SK-MEL-5 (cell line): ENCODE data around the gene PIH1D1. TPM values are rescaled to one million over a fixed set of nuclear protein-coding genes. Genes with fewer than 3 reads are reported as not detected.

Source experiments
- DNase-seq: peaks from one replicate; pipeline ENCODE4 v3.0.0-alpha.2; 2016; ENCODE audit warnings: low read depth, low spot score
- in situ Hi-C: cut with HindIII; loops from 2 replicates; pipeline ENCODE4 v1.10.0; 2016; ENCODE audit warnings: low sequenced_read_pairs, high pct_unique_total_duplicates, low pct_unique_long_range_greater_than_20kb
- polyA plus RNA-seq, 2 experiments: library from polyadenylated mRNA; depleted of rRNA; stranded (reverse); fragments of >200 nt; gene quantifications; 2 replicates each; pipeline ENCODE4 v1.2.3, GENCODE V29; 2015
- total RNA-seq: library from RNA; depleted of rRNA; stranded (reverse); fragments of >200 nt; shearing (Covaris generic); gene quantifications from 2 replicates; pipeline ENCODE4 v1.2.3, GENCODE V29; 2014; rRNA removed

The PIH1D1 gene
- 60.8 and 64.1 TPM in 2 replicates for total RNA-seq
- 48.1 and 51.3 TPM in 2 replicates for polyA plus RNA-seq (2015; cell fraction: cytosol; rRNA removed)
- polyA plus RNA-seq (2015; cell fraction: nucleus; rRNA removed) = 216 and 229 TPM in 2 replicates

DNA sequence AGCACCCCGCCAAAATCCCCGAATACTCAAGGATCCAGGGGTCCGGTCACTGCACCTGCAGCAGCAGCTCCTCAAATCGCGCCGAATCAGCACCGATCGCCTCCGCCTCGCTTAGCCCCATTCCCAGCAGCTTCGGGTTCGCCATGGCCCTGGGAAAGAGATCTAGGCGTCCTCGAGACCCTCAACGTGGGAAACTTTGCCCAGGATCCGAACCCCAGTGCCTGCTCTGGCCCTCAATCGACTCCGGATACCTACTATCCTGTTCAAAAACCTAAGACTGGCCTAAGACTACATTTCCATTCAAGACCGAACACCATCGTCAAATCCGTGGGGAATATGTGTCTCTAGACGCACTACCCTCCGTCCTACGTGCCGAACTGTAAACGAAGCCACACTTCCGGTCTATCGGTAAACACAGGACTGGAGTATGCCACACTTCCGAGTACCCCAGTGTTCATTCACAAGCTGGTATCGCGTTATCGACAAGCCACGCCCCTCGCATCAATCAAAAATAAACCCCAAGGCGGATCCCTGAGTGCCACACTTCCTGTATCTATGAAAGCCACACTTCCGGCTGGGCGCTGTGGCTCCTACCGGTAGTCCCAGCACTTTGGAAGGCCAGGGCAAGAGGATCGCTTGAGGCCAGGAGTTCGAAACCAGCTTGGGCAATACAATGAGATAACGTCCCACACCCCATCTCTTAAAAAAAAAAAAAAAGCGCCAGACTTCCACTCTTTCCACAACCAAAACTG, at the start of gene PIH1D1:
TSS of gene PIH1D1 (minus strand) at position 385 of the 752 bp plus-strand sequence. CDS start at position 145, 240 bp downstream.
- in situ Hi-C loops = no loop called here
- peak; percentile 99 for DNase-seq

DNA sequence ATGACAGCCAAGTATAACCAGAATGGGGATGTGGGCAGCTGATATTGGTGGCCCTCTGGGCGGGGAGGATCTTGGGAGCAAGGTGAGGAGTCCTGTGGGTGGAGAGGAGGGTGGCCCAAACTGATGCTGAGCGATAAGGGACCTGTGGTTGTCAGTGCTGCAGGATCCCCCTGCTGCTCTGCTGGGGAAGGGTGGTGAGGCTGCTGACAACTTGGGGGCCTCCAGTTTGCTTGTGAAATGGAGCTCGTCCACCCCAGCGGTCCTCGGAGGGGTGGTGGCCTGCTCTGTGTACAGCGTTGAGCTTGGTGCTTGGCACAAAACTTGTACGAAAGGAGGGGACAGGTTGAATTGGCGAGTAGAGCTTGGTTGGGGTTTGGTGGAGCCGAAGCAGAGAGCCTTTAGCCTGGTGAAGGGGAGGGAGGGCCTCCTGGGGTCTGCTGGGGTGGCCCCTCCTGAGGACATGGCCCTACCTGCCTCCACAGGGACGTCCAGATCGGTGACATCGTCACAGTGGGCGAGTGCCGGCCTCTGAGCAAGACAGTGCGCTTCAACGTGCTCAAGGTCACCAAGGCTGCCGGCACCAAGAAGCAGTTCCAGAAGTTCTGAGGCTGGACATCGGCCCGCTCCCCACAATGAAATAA, 47.5 kb upstream of the PIH1D1 start:
- in situ Hi-C loops = no loop called here

DNA sequence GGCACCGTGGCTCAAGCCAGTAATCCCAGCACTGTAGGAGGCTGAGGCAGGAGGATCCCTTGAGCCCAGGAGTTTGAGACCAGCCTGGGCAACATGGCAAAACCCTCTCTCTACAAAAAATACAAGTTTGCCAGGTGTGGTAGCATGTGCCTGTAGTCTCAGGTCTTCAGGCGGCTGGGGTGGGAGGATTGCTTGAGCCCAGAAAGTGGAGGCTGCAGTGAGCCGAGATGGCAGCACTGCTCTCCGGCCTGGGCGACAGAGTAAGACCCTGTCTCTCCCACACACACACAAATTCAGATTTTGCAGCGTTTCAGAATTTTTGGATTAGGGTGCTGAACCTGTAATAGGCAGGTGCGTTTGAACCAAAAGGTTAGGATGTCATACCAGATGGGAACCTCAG, 46.9 kb upstream of the PIH1D1 start:
- DNase-seq = no peak
- in situ Hi-C loops = no loop called here

More for the DNA sequence above, 47.5 kb upstream of the PIH1D1 start:
- no peak for DNase-seq

DNA sequence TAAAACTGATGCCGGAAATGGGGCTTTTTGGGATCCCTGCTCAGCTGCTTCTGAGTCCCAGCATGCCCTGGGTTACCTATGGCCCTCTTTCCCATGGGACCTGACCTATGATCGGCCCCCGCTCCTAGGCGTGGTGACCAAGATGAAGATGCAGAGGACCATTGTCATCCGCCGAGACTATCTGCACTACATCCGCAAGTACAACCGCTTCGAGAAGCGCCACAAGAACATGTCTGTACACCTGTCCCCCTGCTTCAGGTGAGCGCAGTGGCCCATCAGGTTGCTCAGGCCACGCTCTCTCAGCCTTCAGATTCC, 46.1 kb upstream of the PIH1D1 start:
- DNase-seq = no peak
- in situ Hi-C loops = no loop called here

DNA sequence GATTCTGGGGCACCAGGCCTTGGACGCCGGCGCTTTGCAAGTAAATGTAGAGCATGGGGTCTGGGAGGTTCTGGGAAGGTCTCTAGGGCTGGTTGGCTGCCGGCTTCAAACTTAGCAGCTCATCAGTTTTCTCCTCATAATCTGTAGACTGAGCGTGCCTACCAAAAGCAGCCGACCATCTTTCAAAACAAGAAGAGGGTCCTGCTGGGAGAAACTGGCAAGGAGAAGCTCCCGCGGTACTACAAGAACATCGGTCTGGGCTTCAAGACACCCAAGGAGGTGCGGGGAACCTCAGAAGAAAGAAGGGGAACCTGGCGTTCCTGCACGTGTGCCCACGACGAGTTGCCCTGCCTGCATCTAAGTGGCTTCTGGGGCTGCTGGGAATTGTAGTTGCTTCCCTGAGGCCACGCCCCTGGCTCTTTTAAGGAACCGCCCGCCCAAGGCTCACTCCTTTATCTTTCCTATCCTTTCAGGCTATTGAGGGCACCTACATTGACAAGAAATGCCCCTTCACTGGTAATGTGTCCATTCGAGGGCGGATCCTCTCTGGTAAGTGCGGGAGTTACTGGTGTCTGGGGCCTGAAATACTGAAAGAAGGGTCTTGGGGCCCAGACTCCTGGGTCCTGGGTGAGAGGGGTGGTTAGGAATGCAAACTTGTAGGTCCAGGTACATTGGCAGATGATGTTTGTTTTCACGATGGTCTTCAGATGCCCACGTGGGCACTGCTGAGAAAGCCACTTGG, 45.6 kb upstream of the PIH1D1 start:
- in situ Hi-C loops = no loop called here
- peak; percentile 67 for DNase-seq

GRCh38 chr19:49496574-49497008, 45.0 kb upstream of the PIH1D1 start:
- in situ Hi-C loops = no loop called here
- no peak for DNase-seq

DNA sequence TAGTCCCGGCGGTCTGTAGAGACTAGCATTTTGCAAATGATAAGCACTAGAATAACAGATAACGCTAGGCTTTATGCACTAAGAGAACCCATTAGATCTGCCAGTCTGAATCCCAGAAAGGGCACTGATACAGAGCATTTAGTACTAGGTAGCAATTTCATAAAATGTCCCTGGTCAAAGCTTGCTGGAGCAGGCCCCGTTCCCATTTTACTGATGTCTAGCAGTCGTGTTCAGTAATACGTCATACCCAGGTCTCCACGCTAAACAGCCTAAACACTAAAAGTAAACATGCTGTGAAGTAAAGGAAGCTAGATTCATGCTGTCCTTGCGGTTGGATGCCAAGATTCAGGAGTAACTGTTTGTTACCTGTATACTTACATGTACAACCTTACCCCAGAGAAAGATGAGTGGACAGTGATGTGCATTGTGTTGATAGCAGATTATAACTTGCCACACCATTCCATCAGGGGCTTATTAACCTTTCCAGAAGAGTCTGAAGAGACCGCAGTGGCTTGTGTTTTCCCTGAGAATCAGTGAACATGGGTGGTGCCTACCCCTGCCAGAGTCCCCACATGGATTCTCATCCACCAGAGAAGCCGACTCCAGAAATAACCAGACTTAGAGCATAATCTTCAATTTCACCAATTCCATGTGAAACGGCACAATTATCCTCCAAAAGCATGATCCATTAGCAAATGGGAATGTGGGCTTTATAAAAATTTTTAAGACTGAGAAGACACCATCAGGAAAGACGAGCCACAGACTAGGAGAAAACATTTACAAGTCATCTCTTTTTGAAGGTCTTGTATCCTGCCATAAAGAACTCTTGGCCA, 41.2 kb upstream of the PIH1D1 start:
- DNase-seq = peak; percentile 57
- in situ Hi-C loops = no loop called here

GRCh38 chr19:49491804-49492572, 40.4 kb upstream of the PIH1D1 start:
- no peak for DNase-seq
- in situ Hi-C loops = no loop called here

GRCh38 chr19:49491030-49491803, 39.6 kb upstream of the PIH1D1 start:
- in situ Hi-C loops = no loop called here
- DNase-seq = no peak

DNA sequence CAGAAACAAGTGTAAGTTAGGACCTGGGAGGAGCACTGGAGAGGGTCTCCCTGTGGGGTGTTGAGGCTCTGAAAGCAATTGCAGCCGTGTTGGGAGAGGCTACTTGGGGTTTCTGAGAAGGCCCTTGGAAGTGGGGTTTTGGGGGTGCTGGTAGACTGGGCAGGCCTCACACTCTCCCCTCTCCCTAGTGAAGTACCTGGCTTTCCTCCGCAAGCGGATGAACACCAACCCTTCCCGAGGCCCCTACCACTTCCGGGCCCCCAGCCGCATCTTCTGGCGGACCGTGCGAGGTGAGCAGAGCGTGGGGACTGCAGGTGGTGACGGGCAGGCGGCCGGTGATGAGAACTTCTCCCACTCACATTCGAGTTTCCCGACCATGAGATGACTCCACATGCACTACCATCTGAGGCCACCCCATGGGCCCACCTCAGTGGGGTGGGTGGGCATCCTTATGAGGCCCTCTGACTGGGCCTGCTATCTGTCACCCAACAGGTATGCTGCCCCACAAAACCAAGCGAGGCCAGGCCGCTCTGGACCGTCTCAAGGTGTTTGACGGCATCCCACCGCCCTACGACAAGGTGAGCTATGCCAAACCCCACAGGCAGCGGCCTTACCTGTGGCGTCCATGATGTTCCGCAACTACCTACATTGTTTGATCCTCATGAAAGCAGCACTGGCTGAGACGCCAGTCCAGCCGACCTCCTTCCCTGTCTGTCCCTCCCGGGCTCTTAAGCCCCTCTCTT, 38.8 kb upstream of the PIH1D1 start:
- in situ Hi-C loops = no loop called here
- DNase-seq = no peak

- in situ Hi-C loops = no loop called here
- peak; percentile 60 for DNase-seq
Observed at GRCh38 chr19:49489601-49490167, 38.1 kb upstream of the PIH1D1 start.

DNA sequence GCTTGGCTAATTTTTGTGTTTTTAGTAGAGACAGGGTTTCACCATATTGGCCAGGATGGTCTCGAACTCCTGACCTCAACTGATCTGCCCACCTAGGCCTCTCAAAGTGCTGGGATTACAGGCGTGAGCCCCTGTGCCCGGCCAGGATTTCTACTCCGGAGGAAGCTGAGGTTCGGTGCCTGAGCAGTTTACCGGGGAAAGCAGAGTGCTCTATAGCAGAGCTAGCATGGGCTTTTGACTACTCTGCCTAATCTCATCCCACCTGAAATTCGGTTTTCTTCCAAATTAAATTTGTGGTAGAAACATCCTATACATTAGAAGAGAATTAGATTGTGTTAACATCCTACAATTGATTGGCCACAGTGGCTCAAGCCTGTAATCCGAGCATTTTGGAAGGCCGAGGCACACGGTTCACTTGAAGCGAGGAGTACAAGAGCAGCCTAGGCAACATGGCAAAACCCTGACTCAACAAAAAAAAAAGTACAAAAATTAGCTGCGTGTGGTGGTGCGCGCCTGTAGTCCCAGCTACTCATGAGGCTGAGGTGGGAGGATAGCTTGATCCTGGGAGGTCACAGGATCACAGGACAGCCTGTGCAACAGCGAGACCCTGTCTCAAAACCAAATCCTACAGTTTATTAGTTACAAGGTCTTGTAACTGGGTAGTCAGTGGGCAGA, 37.4 kb upstream of the PIH1D1 start:
- DNase-seq = no peak
- in situ Hi-C loops = no loop called here

- DNase-seq = no peak
- in situ Hi-C loops = no loop called here
Observed at GRCh38 chr19:49488046-49488862, 36.6 kb upstream of the PIH1D1 start.
